HG03460 (cell line): ENCODE measurements around the gene LRRK1.

Experiments used
- ATAC-seq: cut with Tn5 transposase; IDR thresholded peaks from one replicate; pipeline ENCODE4 v1.9.1; 2021; ENCODE audit not compliant: unreplicated experiment

The LRRK1 gene

DNA sequence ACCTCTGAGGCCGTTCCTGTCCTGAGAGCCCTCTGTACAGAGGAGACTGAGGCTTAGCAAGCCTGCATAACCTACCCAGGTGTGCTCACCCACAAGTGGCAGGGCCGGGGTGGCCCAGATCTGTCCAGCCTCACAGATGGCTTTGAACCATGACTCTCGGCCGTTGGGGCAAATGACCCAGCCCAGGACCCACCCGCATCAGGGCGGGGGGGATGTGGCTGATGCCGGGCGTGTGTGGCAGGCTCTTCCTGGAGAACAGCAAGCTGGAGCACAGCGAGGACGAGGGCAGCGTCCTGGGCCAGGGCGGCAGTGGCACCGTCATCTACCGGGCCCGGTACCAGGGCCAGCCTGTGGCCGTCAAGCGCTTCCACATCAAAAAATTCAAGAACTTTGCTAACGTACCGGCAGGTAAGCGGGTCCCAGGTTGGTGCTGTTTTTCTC is 133.5 kb downstream of the LRRK1 start:
- no peak for ATAC-seq

DNA sequence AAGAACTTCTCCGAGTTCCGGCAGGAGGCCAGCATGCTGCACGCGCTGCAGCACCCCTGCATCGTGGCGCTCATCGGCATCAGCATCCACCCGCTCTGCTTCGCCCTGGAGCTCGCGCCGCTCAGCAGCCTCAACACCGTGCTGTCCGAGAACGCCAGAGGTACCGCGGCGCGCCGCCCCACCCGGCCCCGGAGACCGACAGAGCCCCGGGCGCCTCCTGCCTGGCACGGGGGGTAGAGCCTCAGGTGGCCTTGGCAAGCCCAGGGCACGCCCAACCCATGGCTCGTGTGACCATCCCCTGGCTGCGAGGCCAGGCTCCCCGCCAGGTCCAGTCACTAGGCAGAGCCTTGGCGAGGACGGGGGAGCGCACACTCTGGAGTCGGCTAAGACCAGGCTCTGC is 134.1 kb downstream of the LRRK1 start:
- ATAC-seq: no peak

DNA sequence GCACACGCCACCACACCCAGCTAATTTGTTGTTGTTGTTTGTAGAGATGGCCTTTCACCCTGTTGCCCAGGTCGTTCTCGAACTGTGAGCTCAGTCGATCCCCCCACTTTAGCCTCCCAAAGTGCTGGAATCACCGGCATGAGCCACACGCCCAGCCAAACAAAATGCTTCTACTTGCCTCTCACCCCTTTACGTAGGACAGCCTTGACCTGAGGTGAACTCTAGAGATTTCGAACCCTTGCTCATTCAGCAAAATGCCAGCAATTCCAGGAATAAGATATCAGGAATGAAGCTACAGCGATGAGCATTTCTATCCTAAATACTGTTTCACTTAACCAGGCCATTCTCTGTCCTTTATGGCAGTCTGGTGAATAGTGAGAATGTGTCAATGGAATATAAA is 135.0 kb downstream of the LRRK1 start:
- ATAC-seq: no peak

DNA sequence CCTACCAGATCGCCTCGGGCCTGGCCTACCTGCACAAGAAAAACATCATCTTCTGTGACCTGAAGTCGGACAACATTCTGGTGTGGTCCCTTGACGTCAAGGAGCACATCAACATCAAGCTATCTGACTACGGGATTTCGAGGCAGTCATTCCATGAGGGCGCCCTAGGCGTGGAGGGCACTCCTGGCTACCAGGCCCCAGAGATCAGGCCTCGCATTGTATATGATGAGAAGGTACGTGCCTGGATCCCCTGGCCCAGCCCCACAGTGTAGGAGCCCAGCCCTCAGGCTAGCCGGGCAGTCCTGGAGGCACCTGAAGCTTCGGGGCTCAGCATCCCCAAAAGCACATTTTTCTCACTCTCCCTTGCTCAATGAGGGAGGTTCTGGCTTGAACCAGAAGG is 135.8 kb downstream of the LRRK1 start:
- no peak for ATAC-seq

DNA sequence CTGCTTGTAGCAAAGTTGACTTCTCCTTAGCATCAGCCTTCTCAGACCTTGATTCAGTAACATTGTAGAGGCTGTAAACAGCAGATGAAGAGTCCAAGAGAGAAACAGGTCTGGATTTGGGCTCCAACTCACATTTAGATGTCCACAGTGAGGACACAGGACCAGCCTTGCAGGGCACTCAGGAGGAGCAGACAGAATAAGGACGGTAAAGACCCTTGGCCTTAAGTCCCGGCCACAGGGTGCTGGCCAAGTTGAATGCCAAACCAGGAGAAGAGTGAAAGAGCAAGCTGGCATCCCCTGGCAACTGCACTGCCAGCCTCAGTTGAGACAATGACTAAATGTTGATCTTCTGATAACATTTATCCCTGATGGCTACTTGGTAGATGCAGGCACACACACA is 136.3 kb downstream of the LRRK1 start:
- no peak for ATAC-seq

DNA sequence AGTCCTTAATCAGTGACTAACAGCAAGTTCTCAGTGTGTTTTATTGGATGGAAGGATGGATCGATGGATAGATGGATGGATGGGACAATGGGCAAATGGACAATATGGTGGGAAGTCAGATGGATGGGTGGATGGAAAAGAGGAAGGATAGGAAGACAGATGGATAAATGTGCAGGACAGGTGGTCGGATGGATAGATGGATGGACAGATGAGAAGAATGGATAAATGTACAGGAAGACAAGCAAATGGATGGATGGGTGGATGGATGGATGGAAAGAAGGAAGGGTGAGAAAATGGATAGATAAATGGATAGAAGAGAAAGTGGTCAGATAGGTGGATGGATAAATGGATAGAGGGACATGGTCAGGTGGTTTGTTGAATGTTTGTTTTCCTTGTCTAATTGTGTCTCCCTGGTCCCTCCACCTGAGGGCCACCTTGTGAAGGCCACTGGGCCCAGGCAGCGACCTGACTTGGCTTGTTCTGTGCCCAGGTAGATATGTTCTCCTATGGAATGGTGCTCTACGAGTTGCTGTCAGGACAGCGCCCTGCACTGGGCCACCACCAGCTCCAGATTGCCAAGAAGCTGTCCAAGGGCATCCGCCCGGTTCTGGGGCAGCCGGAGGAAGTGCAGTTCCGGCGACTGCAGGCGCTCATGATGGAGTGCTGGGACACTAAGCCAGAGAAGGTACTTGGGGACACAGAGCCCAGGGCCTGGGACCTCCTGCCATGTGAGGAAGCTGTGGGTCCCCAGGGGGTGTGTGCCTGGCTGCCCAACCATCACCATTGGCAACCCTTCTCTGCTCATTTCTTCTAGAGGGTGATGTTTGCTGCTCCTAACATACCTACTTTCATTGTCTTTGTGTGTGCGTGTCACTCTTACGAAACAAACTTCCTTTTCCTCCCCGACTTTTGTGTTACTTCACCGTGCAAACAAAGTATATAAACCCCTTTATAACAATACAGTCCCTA is 137.5 kb downstream of the LRRK1 start:
- ATAC-seq: no peak

DNA sequence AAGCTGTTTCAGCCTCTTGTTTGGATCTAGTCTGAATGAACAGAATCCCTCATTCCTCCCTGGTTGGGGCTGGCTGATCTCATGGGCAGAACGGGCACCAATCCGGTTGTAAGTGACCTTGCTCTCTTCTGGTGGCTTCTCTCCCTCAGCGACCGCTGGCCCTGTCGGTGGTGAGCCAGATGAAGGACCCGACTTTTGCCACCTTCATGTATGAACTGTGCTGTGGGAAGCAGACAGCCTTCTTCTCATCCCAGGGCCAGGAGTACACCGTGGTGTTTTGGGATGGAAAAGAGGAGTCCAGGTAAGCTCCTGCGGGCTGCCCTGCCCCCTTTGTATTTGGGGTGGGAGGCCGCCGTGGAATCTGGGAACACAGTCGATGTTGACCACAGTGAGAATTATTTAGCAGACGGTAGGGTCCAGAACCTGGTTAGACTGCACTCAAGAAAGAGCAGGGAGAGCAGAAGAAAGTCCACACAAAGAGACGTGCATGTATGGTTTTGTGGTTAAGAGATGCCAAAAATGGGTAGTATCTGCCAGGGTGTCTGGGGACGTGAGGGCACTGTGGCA is 138.8 kb downstream of the LRRK1 start:
- ATAC-seq: no peak

DNA sequence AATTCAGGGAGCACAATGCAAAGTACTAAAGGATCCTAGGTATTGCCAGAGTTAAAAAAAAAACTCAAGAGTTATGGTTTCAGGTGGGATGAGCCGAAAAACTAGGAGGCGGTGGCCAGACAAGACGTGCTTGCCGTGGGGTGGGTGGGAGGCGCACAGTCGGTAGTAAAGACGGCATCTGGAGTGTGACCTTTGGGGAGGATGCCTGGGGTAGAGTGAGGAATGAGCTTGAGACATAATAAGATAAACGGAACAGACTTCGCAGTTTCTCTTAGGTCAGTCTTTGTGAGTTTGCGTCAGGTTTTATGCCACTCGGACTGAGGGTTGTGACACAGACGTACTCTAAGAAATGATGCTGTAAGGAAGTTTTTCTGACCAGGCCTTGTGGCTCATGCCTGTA is 139.6 kb downstream of the LRRK1 start:
- no peak for ATAC-seq

DNA sequence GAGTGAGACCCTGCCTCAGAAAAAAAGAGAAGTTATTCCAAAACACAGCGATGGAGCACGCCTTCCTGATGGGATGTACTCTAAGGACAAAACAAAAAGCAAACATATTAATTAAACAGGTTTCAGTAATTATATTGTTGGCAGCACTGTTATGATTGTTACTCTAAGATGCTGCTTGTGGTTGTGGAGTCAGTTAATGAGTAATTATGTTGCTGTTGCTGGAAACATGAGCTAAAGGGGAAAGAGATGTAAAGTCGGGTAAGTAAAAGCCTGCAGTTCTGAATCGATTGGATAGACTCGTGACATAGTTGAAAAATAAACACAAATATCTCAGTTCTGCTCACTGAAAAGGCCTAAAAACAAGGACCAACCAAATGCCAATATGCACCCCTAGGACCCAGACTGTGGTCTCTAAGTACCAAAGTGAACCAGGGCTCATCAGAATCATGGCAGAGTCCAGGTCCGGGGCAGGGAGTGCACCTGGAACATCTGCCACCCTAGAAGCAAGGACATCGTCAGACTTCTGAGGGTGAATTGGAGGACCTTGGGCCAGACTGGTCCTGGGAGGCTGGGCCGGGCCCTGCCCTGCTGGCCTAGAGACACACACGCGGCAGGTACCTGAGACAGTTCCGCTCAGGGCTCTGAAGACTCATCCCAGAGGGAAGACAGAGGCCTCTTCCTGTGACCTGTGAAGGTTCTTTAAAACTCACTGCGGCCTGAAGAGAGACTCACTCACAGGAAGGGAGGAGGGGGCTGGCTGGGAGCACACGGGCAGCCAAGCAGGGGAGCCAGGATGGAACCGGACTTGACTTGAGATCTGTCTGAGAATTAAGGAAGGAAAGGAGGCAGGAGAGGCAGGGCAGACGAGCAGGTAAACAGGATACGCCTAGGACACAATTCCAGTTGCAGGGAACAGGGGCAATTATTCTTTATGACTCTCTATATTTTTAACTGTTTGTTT is 140.5 kb downstream of the LRRK1 start:
- ATAC-seq: no peak

DNA sequence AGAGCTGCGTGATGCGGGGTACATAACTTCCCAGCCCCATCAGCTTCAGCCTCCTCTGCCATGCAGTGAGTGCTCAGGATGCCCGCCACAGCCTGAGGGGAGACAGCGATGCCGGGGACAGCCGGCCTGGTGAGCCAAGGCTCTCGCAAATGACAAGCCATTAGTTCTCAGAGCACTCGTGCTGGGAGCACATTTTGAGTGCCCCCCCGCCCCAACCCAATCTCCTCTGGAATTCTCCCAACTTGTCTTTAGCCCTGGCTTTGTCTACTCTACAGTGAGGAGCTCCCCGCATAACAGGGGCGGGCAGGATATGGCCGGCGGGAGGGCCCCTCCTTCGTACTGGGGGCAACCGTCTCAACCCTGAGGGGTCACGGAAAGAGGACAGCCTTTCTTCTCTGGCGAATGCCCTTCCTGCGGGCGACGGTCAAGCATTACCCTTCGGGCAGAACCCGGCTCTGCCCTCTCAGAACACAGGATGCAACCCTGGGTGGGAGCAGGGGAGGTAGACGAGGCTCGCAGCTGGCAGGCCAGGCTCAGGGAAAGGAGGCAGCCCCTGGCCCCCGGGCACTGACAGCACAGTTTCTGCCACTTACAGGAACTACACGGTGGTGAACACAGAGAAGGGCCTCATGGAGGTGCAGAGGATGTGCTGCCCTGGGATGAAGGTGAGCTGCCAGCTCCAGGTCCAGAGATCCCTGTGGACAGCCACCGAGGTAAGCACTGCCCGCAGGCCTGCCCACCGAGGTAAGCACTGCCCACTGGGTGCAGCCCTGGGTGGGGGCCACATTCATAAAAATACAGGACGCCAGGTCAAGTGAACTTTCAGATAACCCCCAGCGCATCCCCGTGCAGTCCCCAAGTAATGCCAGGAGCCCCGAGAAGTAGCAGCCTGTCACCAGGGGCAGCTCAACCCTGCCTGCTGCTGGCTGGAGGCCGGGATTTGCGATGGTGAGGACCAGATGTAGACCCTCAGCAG is 141.7 kb downstream of the LRRK1 start:
- ATAC-seq: no peak

DNA sequence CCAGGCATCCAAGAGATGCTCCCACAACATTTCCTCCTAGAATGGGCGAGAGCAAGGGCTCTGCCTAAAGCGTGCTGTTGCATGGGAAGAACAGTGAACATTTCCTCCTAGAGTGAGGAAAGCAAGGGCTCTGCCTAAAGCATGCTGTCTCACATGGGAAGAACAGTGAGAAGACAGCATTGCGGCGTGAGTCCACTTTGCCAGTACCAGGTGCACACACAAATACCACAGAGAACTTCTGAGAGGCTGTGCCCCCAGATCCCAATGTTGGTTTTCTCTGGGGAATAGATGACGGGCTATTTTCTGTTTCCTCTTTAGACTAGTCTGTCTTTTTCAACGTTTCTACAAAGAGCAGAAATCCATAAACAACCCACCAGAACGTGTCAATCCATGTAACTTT is 142.9 kb downstream of the LRRK1 start:
- no peak for ATAC-seq

DNA sequence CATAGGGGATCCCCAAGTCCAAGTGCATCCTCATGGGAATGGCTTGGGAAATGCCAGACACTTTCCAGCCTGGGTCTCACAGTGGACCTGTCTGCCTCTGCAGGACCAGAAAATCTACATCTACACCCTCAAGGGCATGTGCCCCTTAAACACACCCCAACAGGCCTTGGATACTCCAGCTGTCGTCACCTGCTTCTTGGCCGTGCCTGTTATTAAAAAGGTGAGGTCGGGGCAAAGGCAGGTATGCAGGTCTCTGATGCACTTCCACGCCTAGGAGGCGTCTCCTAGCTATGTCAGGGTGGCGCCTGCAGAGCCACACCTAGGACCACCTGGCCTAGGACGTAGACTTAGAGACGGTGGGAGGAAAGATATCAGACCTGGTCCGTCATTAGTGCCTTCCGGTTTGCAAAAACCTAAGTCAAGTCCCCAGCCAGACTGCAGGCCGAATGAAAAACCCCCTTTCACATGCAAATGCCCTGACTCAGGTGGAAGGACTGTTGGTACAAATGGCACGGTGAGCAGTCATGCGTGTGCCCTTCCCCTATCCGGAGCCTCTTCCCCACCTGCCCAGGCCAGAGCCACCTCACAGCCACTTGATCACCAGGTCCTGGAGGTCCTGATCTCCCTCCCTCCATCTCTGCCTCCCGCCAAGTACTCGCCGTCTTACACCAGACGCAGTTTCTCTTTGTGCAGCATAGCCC is 143.5 kb downstream of the LRRK1 start:
- no peak for ATAC-seq

DNA sequence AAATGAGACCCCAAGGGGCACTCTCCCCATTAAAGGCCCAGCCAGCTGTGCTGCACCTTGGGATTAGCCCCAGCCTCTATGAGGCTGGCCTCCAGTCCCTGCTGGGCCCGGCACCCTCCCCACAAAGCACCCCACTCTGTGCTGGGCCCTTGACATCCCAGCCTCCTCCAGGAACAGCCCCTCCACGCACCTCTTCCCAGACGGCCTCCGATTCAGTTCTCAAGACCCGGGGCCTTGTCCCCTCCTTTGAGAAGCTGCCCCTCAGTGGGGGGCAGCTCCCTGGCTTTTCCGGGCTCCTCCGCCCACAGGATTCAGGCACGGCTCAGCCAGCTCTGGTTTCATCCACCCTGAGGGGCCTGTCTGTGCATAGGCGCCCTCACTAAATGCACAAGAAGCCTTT is 144.1 kb downstream of the LRRK1 start:
- no peak for ATAC-seq

DNA sequence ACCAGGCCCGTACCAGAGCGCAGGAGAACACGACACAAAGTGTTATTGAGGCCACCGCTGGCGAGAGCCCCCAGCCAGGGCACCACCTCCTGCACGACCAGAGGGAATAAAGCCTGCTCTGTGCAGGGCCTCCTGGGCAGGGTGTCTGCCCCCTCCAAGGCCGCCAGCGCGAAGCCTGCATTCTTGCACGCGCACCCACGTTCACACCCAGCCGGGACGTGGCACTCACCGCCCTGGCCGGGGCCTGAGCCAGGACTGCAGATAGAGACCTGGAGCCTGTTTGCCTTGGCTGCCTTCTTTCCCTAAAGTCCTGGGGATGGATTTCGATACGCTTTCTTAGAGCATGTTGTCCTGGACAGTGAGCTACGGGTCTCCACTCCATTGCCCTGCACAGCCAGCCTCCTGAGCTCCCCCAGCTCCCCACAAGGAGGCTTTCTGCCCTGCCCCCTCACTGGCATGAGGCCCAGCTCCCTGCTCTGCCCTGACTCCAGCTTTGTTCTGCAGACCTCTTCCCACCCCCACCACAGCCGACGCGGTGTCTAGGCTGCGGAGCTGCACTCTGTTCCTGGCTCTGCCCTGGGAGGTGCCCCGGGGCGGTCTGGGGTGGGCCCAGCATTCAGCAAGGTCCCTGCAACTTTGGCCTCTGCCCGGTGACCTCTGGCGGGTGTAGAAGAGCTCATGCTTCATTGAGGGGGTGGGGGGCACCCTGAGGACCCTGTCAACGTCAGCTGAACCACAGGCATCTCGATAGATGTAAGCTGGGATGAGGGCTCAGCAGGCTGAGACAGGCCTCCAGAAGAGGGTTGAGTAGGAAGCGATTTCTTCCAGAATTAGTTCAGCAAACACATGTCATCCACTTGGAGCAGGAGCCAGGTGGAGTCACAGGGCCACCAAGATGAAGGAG is 145.0 kb downstream of the LRRK1 start:
- no peak for ATAC-seq

DNA sequence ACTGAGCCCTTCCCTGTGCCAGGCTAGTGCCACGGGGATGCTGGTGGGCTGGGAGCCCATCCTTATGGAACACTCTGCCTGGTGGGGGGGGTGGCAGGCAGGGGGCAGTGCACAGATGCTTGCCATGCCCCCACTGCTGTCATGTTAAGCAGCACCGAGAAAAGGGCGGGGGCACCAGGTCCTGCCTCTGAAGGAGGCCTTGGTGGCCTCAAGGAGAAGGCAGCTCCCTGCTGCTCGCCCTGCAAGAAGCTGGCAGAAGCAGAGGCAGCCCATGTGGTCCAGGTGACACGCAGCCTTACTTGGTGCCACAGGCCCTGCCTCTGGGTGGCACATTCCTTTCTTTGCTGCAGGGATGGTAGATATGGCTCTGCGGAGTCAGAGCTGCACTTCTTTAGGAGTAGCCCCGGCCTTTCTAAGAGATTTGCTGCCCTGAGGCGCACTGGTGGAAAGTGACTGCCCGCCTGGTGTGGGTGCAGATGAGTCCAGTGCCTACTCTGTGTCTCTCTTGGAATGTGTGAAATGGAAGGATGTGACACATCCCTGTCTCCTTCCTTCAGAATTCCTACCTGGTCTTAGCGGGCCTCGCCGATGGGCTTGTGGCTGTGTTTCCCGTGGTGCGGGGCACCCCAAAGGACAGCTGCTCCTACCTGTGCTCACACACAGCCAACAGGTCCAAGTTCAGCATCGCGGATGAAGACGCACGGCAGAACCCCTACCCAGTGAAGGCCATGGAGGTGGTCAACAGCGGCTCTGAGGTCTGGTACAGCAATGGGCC is 145.8 kb downstream of the LRRK1 start:
- ATAC-seq: no peak

DNA sequence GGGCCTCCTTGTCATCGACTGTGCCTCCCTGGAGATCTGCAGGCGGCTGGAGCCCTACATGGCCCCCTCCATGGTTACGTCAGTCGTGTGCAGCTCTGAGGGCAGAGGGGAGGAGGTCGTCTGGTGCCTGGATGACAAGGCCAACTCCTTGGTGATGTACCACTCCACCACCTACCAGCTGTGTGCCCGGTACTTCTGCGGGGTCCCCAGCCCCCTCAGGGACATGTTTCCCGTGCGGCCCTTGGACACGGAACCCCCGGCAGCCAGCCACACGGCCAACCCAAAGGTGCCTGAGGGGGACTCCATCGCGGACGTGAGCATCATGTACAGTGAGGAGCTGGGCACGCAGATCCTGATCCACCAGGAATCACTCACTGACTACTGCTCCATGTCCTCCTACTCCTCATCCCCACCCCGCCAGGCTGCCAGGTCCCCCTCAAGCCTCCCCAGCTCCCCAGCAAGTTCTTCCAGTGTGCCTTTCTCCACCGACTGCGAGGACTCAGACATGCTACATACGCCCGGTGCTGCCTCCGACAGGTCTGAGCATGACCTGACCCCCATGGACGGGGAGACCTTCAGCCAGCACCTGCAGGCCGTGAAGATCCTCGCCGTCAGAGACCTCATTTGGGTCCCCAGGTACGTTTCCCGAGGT is 146.5 kb downstream of the LRRK1 start:
- no peak for ATAC-seq
